ENCODE data around the gene TPM4.

GRCh38 chr19:16076958-16077611 is 790 bp downstream of the TPM4 start:
- TF ChIP-seq CTCF (IDR thresholded peaks at IDR 0.05; ENCODE audit: poor library complexity, severe bottlenecking) = no peak
- TF ChIP-seq POLR2AphosphoS5 (IDR thresholded peaks at IDR 0.05) = peak; percentile 42
- TF ChIP-seq EP300 (conservative IDR thresholded peaks at IDR 0.05; ENCODE audit: poor library complexity, severe bottlenecking) = no peak
- no peak for TF ChIP-seq SMC3 (conservative IDR thresholded peaks at IDR 0.05; ENCODE audit: poor library complexity)
- no peak for TF ChIP-seq RAD21 (conservative IDR thresholded peaks at IDR 0.05)
- no peak for TF ChIP-seq TAF1 (IDR thresholded peaks at IDR 0.05; ENCODE audit: low read depth)
- TF ChIP-seq REST (IDR thresholded peaks at IDR 0.05; ENCODE audit: borderline replicate concordance) = peak; percentile 31
- no peak for TF ChIP-seq EZH2 (IDR thresholded peaks at IDR 0.05; ENCODE audit: borderline replicate concordance, insufficient read depth, low read length, poor library complexity, severe bottlenecking)
